ENCODE results near the gene ADAMTSL4.
"Not testable (repeated sequence)": the region's sequence is repeated elsewhere in the genome, so short reads cannot be mapped to it uniquely, and the experiment has no call there.

The ADAMTSL4 gene

GRCh38 chr1:150596095-150596892 is 47.1 kb downstream of the ADAMTSL4 start:
- no peak for DNase-seq (ENCODE audit: low read depth)

- no peak for DNase-seq (ENCODE audit: low read depth)
Observed at GRCh38 chr1:150596976-150597375, 47.8 kb downstream of the ADAMTSL4 start.

GRCh38 chr1:150598346-150598745 is 49.1 kb downstream of the ADAMTSL4 start:
- DNase-seq (ENCODE audit: low read depth): not testable (repeated sequence)

GRCh38 chr1:150601540-150601939 is 52.3 kb downstream of the ADAMTSL4 start:
- DNase-seq (ENCODE audit: low read depth): no peak

GRCh38 chr1:150602372-150602771 is 53.2 kb downstream of the ADAMTSL4 start:
- DNase-seq (ENCODE audit: low read depth): not testable (repeated sequence)

- no peak for DNase-seq (ENCODE audit: low read depth)
Observed at GRCh38 chr1:150603711-150604110, 54.5 kb downstream of the ADAMTSL4 start.

GRCh38 chr1:150604226-150604588 is 55.0 kb downstream of the ADAMTSL4 start:
- DNase-seq (ENCODE audit: low read depth): no peak

- not testable (repeated sequence) for DNase-seq (ENCODE audit: low read depth)
Observed at GRCh38 chr1:150605451-150605731, 56.2 kb downstream of the ADAMTSL4 start.

- DNase-seq (ENCODE audit: low read depth): no peak
Observed at GRCh38 chr1:150606463-150607142, 57.4 kb downstream of the ADAMTSL4 start.

GRCh38 chr1:150609732-150610131 is 60.5 kb downstream of the ADAMTSL4 start:
- no peak for DNase-seq (ENCODE audit: low read depth)
